ENCODE measurements around the gene SF3B5.

GRCh38 chr6:144065213-144065660 lies 30.1 kb downstream of the SF3B5 start:
- TF ChIP-seq EZH2 (IDR thresholded peaks at IDR 0.05; ENCODE audit: borderline replicate concordance, low read length), result no peak
- TF ChIP-seq, protein P1, sequence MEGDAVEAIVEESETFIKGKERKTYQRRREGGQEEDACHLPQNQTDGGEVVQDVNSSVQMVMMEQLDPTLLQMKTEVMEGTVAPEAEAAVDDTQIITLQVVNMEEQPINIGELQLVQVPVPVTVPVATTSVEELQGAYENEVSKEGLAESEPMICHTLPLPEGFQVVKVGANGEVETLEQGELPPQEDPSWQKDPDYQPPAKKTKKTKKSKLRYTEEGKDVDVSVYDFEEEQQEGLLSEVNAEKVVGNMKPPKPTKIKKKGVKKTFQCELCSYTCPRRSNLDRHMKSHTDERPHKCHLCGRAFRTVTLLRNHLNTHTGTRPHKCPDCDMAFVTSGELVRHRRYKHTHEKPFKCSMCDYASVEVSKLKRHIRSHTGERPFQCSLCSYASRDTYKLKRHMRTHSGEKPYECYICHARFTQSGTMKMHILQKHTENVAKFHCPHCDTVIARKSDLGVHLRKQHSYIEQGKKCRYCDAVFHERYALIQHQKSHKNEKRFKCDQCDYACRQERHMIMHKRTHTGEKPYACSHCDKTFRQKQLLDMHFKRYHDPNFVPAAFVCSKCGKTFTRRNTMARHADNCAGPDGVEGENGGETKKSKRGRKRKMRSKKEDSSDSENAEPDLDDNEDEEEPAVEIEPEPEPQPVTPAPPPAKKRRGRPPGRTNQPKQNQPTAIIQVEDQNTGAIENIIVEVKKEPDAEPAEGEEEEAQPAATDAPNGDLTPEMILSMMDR (conservative IDR thresholded peaks at IDR 0.05 in 1 of 2, IDR thresholded peaks at IDR 0.05 in 1 of 2; ENCODE audit: extremely low read depth in 1 of 2, insufficient read depth in 1 of 2, low read depth in 1 of 2, low read length in 2 of 2), result no peak

Measured in mammary epithelial cell (primary cell).